ENCODE data around the gene ING2. TPM values are rescaled to one million over a fixed set of nuclear protein-coding genes. Genes with fewer than 3 reads are reported as not detected.

ING2 gene
- total RNA-seq, 1 donor from 2014 or later, result 21.9 TPM

DNA sequence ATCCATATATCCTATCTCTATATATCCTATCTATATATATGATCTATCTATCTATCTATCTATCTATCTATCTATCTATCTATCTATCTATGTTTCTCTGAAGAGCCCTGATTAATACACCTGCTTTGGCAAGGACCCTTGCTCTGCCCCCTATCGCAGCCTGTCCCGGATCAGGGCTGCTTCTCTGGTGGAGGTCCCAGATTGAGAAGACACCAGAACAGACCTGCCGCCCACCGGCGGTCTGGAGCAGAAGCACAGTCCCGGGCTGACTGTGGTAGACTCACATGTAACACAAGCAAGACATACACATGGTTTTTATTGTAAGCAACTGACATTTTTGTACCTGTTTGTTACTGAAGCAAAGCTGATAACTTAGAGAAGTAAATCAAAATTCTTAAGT is 52.8 kb downstream of the ING2 start:
- Histone ChIP-seq H3K4me3 (ENCODE audit: low read depth, low read length) (no peak overlapping the region), H3K27me3 (ENCODE audit: control insufficient read depth, insufficient read depth, low read length) (no peaks in the 10 kb centered on the region), H3K36me3 (ENCODE audit: control insufficient read depth, insufficient read depth, low read length) (no peaks in the 10 kb centered on the region)
- DNase-seq (ENCODE audit: low read depth) (no peak), FAIRE-seq (no peak)
- TF ChIP-seq, protein P1, sequence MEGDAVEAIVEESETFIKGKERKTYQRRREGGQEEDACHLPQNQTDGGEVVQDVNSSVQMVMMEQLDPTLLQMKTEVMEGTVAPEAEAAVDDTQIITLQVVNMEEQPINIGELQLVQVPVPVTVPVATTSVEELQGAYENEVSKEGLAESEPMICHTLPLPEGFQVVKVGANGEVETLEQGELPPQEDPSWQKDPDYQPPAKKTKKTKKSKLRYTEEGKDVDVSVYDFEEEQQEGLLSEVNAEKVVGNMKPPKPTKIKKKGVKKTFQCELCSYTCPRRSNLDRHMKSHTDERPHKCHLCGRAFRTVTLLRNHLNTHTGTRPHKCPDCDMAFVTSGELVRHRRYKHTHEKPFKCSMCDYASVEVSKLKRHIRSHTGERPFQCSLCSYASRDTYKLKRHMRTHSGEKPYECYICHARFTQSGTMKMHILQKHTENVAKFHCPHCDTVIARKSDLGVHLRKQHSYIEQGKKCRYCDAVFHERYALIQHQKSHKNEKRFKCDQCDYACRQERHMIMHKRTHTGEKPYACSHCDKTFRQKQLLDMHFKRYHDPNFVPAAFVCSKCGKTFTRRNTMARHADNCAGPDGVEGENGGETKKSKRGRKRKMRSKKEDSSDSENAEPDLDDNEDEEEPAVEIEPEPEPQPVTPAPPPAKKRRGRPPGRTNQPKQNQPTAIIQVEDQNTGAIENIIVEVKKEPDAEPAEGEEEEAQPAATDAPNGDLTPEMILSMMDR (IDR thresholded peaks at IDR 0.05; ENCODE audit: insufficient read depth, low read length, severe bottlenecking), result no peak

DNA sequence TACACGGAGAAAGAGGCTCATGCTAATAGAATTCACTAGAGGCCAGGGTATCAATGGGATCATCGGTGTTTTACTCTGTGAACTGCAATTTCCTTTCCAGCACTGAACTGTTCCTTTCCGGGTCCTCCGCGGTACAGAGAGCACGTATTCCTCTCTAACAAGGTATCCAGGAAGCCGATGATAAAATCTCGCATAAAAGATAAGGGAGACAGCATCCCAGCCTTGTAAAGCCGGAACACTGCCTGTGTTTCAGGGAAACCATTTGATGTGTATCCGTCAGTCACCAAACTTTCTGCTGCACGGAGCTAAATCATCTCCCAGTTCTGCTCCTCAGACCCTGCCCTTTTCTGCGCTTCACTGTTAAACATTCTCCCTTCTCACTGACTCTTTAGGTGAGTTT is 54.0 kb downstream of the ING2 start:
- TF ChIP-seq, protein P1 (IDR thresholded peaks at IDR 0.05; ENCODE audit: insufficient read depth, low read length, severe bottlenecking), result no peak
- FAIRE-seq (no peak), DNase-seq (ENCODE audit: low read depth) (no peak)
- Histone ChIP-seq H3K36me3 (ENCODE audit: control insufficient read depth, insufficient read depth, low read length) (no peaks in the 10 kb centered on the region), H3K27me3 (ENCODE audit: control insufficient read depth, insufficient read depth, low read length) (no peaks in the 10 kb centered on the region), H3K4me3 (ENCODE audit: low read depth, low read length) (no peak overlapping the region)

- FAIRE-seq (no peak), DNase-seq (ENCODE audit: low read depth) (no peak)
- Histone ChIP-seq H3K36me3 (ENCODE audit: control insufficient read depth, insufficient read depth, low read length) (no peaks in the 10 kb centered on the region), H3K27me3 (ENCODE audit: control insufficient read depth, insufficient read depth, low read length) (no peaks in the 10 kb centered on the region), H3K4me3 (ENCODE audit: low read depth, low read length) (no peak overlapping the region)
- TF ChIP-seq, protein P1 (IDR thresholded peaks at IDR 0.05; ENCODE audit: insufficient read depth, low read length, severe bottlenecking), result no peak
These were observed 57.0 kb downstream of the ING2 start for GRCh38 chr4:183561905-183562304.

Other genes with a start within 250 kb of the ING2 start
- not detected in 2 replicates for gene CLDN22, start 184.8 kb upstream of the ING2 start, total RNA-seq
- gene CLDN24, start 182.6 kb upstream of the ING2 start, total RNA-seq, result not detected in 2 replicates
- gene CDKN2AIP, start 60.4 kb upstream of the ING2 start, total RNA-seq, result 16.3 and 18.1 TPM in 2 replicates
- 14.2 and 18.3 TPM in 2 replicates for gene RWDD4, start 154.1 kb downstream of the ING2 start, total RNA-seq
- gene TRAPPC11, start 154.2 kb downstream of the ING2 start, total RNA-seq, result 38.8 and 40.8 TPM in 2 replicates

Measured in bronchial epithelial cell (primary cell).